ENCODE results near the gene RMDN2.

DNA sequence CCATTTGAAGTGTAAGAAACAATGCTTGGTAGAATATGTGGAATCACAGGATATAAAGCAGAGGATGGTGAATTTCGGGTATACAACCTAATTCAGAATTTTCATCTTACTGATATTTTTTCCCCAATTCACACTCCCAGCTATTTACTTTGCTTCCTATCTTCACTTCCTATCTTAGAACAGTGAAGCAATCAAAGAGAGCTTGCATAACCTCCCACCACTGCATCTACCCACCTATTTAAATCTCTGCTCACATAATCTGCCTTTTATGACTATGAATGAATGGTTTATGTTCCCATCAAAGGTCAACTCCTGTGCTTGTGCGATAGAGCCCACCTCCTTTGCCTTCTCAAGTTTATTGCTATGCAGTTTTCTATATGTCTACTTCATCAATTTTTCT lies 3.3 kb downstream of the RMDN2 start:
- no peak for TF ChIP-seq JUND (IDR thresholded peaks at IDR 0.05; ENCODE audit: borderline replicate concordance, low read depth, low read length)
- no peak for TF ChIP-seq JUND (tag; IDR thresholded peaks at IDR 0.05; ENCODE audit: borderline replicate concordance, low read depth, low read length)
- TF ChIP-seq SMAD4 (CRISPR knock-in tag; conservative IDR thresholded peaks at IDR 0.05), result no peak
- TF ChIP-seq HNRNPUL1 (IDR thresholded peaks at IDR 0.05; ENCODE audit: low read length), result no peak
- TF ChIP-seq, protein P1, sequence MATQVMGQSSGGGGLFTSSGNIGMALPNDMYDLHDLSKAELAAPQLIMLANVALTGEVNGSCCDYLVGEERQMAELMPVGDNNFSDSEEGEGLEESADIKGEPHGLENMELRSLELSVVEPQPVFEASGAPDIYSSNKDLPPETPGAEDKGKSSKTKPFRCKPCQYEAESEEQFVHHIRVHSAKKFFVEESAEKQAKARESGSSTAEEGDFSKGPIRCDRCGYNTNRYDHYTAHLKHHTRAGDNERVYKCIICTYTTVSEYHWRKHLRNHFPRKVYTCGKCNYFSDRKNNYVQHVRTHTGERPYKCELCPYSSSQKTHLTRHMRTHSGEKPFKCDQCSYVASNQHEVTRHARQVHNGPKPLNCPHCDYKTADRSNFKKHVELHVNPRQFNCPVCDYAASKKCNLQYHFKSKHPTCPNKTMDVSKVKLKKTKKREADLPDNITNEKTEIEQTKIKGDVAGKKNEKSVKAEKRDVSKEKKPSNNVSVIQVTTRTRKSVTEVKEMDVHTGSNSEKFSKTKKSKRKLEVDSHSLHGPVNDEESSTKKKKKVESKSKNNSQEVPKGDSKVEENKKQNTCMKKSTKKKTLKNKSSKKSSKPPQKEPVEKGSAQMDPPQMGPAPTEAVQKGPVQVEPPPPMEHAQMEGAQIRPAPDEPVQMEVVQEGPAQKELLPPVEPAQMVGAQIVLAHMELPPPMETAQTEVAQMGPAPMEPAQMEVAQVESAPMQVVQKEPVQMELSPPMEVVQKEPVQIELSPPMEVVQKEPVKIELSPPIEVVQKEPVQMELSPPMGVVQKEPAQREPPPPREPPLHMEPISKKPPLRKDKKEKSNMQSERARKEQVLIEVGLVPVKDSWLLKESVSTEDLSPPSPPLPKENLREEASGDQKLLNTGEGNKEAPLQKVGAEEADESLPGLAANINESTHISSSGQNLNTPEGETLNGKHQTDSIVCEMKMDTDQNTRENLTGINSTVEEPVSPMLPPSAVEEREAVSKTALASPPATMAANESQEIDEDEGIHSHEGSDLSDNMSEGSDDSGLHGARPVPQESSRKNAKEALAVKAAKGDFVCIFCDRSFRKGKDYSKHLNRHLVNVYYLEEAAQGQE (IDR thresholded peaks at IDR 0.05; ENCODE audit: borderline replicate concordance), result no peak
- TF ChIP-seq, protein P1 (CRISPR knock-in tag; IDR thresholded peaks at IDR 0.05; ENCODE audit: low read depth), result no peak
- no peak for TF ChIP-seq ZKSCAN1 (IDR thresholded peaks at IDR 0.05; ENCODE audit: low read depth, low read length)
- no peak for TF ChIP-seq CBX1 (IDR thresholded peaks at IDR 0.05; ENCODE audit: low read depth)
- TF ChIP-seq NFIC (IDR thresholded peaks at IDR 0.05), result no peak
- TF ChIP-seq STAT5B (CRISPR knock-in tag; IDR thresholded peaks at IDR 0.05), result no peak
- no peak for TF ChIP-seq VEZF1 (CRISPR knock-in tag; IDR thresholded peaks at IDR 0.05)
- no peak for TF ChIP-seq POLR2AphosphoS5 (IDR thresholded peaks at IDR 0.05; ENCODE audit: control insufficient read depth, insufficient read depth, low read depth, low read length)
- no peak for TF ChIP-seq CHD1 (IDR thresholded peaks at IDR 0.05; ENCODE audit: low read length)
- TF ChIP-seq CHD2 (IDR thresholded peaks at IDR 0.05; ENCODE audit: low read depth, low read length), result no peak

Measured in K562 (cell line).